ENCODE results near the gene SYNE2. TPM values are rescaled to one million over a fixed set of nuclear protein-coding genes. Genes with fewer than 3 reads are reported as not detected.
A peak's percentile ranks its signal among the peaks of the same experiment; 100 is the strongest.

Gene SYNE2
- total RNA-seq, 1 donor = 25.8 TPM

- H3K4me3 ChIP-seq (ENCODE audit: low read depth, low read length) = no peak overlapping the region
- no peak for DNase-seq (ENCODE audit: low read depth)
- no peak for TF ChIP-seq CTCF (IDR thresholded peaks at IDR 0.05; ENCODE audit: insufficient read depth, low read length)
Measured at GRCh38 chr14:63924375-63924774, 71.6 kb downstream of the SYNE2 start.

GRCh38 chr14:63926641-63927040 lies 73.8 kb downstream of the SYNE2 start:
- no peak for DNase-seq (ENCODE audit: low read depth)
- TF ChIP-seq CTCF (IDR thresholded peaks at IDR 0.05; ENCODE audit: insufficient read depth, low read length) = no peak
- H3K4me3 ChIP-seq (ENCODE audit: low read depth, low read length) = no peak overlapping the region

- peak; percentile 16 for DNase-seq (ENCODE audit: low read depth)
- H3K4me3 ChIP-seq (ENCODE audit: low read depth, low read length) = no peak overlapping the region
- no peak for TF ChIP-seq CTCF (IDR thresholded peaks at IDR 0.05; ENCODE audit: insufficient read depth, low read length)
Measured at GRCh38 chr14:63928744-63929174, 76.0 kb downstream of the SYNE2 start.

GRCh38 chr14:63933110-63933509 lies 80.3 kb downstream of the SYNE2 start:
- H3K4me3 ChIP-seq (ENCODE audit: low read depth, low read length) = no peak overlapping the region
- TF ChIP-seq CTCF (IDR thresholded peaks at IDR 0.05; ENCODE audit: insufficient read depth, low read length) = no peak
- no peak for DNase-seq (ENCODE audit: low read depth)

GRCh38 chr14:63933711-63934110 lies 80.9 kb downstream of the SYNE2 start:
- TF ChIP-seq CTCF (IDR thresholded peaks at IDR 0.05; ENCODE audit: insufficient read depth, low read length) = no peak
- no peak overlapping the region for H3K4me3 ChIP-seq (ENCODE audit: low read depth, low read length)
- no peak for DNase-seq (ENCODE audit: low read depth)

GRCh38 chr14:63938198-63939005 lies 85.6 kb downstream of the SYNE2 start:
- no peak overlapping the region for H3K4me3 ChIP-seq (ENCODE audit: low read depth, low read length)
- TF ChIP-seq CTCF (IDR thresholded peaks at IDR 0.05; ENCODE audit: insufficient read depth, low read length) = no peak
- DNase-seq (ENCODE audit: low read depth) = no peak

GRCh38 chr14:63939006-63939270 lies 86.1 kb downstream of the SYNE2 start:
- DNase-seq (ENCODE audit: low read depth) = no peak
- TF ChIP-seq CTCF (IDR thresholded peaks at IDR 0.05; ENCODE audit: insufficient read depth, low read length) = no peak
- no peak overlapping the region for H3K4me3 ChIP-seq (ENCODE audit: low read depth, low read length)
